ENCODE results near the gene WNT3A. TPM values are rescaled to one million over a fixed set of nuclear protein-coding genes. Genes with fewer than 3 reads are reported as not detected.
A peak's percentile ranks its signal among the peaks of the same experiment; 100 is the strongest.

Gene WNT3A
- total RNA-seq, 2 donors from 2014 or later: not detected

GRCh38 chr1:228070173-228070572 is 63.4 kb downstream of the WNT3A start:
- no peaks in the 10 kb centered on the region for H3K36me3 Mint-ChIP-seq (ENCODE audit: low read depth)
- H3K4me3 Mint-ChIP-seq: no peak overlapping the region
- H3K27ac Mint-ChIP-seq: no peak overlapping the region
- no peaks in the 10 kb centered on the region for H3K4me1 Mint-ChIP-seq
- peaks cover 3% of the 10 kb centered on the region for H3K27me3 Mint-ChIP-seq
- H3K9me3 Mint-ChIP-seq: no peaks in the 10 kb centered on the region
- no peak for ATAC-seq (replicated peaks)

DNA sequence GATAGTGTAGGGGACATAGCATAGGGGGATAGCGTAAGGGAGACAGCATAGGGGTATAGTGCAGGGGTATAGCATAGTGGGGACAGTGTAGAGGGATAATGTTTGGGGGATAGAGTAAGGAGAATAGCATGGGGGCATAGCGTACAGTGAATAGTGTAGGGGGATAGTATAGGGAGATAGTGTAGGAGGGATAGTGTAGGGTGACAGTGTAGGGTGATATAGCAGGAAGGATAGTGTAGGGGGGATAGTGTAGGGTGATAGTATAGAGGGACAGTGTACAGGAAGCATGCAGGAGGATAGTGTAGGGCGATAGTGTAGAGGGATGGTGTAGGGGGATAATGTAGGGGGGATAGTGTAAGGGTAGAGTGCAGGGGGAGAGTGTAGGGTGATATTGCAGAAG is 64.1 kb downstream of the WNT3A start:
- no peak overlapping the region for H3K4me3 Mint-ChIP-seq
- H3K27me3 Mint-ChIP-seq: peaks cover 3% of the 10 kb centered on the region
- no peak for ATAC-seq (replicated peaks)
- H3K4me1 Mint-ChIP-seq: no peaks in the 10 kb centered on the region
- H3K27ac Mint-ChIP-seq: no peak overlapping the region
- no peaks in the 10 kb centered on the region for H3K9me3 Mint-ChIP-seq
- H3K36me3 Mint-ChIP-seq (ENCODE audit: low read depth): no peaks in the 10 kb centered on the region

DNA sequence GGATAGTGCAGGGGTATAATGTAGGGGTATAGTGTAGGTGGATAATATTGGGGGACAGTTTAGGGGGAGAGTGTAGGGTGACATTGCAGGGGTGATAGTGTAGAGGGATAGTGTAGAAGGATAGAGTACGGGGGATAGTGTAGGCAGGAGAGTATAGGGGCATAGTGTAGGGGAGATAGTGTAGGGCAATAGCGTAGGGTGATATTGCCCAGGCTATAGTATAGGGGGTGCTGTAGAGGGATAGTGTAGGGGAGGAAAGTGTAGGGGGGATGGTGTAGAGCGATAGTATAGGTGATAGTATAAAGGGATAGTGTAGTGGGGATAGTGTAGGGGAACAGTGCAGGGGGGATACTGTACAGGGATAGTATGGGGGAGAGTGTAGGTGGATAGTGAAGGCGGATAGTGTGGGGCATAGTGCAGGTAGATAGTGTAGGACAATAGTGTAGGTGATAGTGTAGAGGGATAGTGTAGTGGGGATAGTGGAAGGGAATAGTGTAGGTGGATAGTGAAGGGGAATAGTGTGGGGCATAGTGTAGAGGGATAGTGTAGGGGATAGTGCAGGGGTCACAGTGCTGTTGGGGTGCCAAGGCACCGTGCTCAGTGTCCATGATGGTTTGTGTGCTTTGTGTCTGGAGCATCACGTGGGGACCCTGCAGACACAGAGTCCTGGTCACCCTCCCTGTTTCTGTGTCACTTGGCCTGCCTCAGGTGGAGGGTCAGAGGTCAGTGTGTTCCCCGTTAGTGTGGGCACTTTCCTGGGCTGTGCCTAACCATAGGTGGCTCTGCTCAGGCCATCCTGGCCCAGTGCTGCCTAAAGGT is 65.2 kb downstream of the WNT3A start:
- Mint-ChIP-seq H3K27me3 (no peaks in the 10 kb centered on the region), H3K4me1 (no peaks in the 10 kb centered on the region), H3K27ac (no peak overlapping the region), H3K9me3 (no peaks in the 10 kb centered on the region), H3K36me3 (ENCODE audit: low read depth) (no peaks in the 10 kb centered on the region), H3K4me3 (no peak overlapping the region)
- ATAC-seq (replicated peaks): peak; percentile 23

- no peak overlapping the region for H3K4me3 Mint-ChIP-seq
- no peaks in the 10 kb centered on the region for H3K27me3 Mint-ChIP-seq
- H3K4me1 Mint-ChIP-seq: no peaks in the 10 kb centered on the region
- no peaks in the 10 kb centered on the region for H3K9me3 Mint-ChIP-seq
- H3K27ac Mint-ChIP-seq: no peak overlapping the region
- no peak for ATAC-seq (replicated peaks)
- no peaks in the 10 kb centered on the region for H3K36me3 Mint-ChIP-seq (ENCODE audit: low read depth)
These were observed 65.9 kb downstream of the WNT3A start for GRCh38 chr1:228072658-228073043.

DNA sequence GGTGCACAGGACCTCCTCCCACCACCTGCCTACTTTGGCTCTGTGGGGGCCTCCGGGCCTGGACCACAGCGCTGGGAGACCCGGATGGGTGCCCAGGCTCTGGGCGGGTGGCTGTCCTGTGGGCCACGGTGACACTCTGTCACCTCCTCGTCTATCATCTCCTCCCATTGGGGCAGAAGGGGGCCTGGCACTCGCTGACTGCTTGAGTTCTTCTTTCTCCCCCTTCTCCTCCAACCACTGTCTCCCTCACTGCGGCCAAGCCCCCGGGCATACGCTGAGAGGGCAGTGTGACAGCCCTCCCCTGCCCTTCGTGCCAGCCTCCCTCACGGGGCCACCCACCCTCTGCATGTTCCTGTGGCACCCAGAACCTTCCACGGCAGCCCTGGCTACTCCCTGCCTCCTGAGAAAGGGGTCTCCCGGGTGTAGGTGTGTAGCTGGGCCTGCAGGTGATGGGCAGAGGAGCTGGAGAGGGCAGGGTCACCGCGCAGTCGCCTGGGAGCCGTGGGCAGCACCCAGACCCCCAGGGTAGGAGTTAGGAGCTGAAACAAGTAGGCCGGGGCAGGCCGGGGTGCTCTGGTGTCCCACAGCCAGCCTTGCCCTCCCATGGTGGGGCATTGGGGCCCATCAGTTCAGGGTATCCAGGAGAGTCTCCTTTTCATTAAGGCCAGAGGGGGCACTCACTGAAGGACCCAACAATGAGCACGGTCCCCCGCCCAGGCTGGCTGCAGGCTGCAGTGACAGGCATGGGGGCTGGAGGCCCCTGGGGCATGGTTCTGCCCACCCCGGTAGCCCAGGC is 66.5 kb downstream of the WNT3A start:
- H3K4me1 Mint-ChIP-seq: no peaks in the 10 kb centered on the region
- peak; percentile 23 for ATAC-seq (replicated peaks)
- no peak overlapping the region for H3K27ac Mint-ChIP-seq
- no peak overlapping the region for H3K4me3 Mint-ChIP-seq
- H3K27me3 Mint-ChIP-seq: no peaks in the 10 kb centered on the region
- H3K9me3 Mint-ChIP-seq: no peaks in the 10 kb centered on the region
- no peaks in the 10 kb centered on the region for H3K36me3 Mint-ChIP-seq (ENCODE audit: low read depth)

DNA sequence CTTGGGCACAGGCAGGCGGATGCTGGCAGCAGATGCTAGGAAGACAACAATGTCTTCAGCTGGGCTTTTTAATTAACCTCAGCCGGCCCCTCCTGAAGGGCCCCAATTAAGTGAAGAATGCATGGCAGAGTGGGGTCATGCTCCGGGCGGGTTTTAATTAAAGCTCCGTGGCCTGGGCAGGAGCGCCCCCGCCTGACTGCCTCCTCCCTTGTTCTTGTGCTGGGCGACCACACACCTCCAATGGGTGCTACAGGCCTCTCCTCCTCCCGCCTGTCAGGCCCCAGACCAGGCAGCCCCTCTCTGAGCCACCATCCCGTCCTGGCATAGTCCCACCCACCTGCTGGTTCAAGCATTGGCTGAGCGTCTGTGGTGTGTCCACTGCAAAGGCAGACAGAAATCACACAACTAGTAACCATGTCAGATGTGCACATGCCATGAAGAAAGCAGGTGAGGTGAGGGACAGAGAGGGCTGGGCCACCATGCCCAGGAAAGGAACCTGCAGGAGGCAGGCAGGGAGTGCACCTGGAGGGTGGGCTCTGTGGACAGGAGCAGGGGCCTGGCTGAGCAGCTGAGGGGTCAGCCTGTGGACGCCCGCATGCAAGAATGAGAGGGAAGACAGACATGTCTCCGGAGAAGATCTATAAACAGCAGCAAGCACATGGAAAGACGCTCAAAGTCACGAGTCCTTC is 67.2 kb downstream of the WNT3A start:
- Mint-ChIP-seq H3K4me1 (no peaks in the 10 kb centered on the region), H3K9me3 (no peaks in the 10 kb centered on the region), H3K4me3 (no peak overlapping the region), H3K27me3 (no peaks in the 10 kb centered on the region), H3K27ac (no peak overlapping the region), H3K36me3 (ENCODE audit: low read depth) (no peaks in the 10 kb centered on the region)
- no peak for ATAC-seq (replicated peaks)

- H3K27ac Mint-ChIP-seq: no peak overlapping the region
These were observed 68.3 kb downstream of the WNT3A start for GRCh38 chr1:228074954-228075730.

GRCh38 chr1:228075801-228076271 is 69.0 kb downstream of the WNT3A start:
- H3K4me1 Mint-ChIP-seq: no peaks in the 10 kb centered on the region
- H3K9me3 Mint-ChIP-seq: no peaks in the 10 kb centered on the region
- no peak overlapping the region for H3K4me3 Mint-ChIP-seq
- H3K27ac Mint-ChIP-seq: no peak overlapping the region
- H3K36me3 Mint-ChIP-seq (ENCODE audit: low read depth): no peaks in the 10 kb centered on the region
- no peaks in the 10 kb centered on the region for H3K27me3 Mint-ChIP-seq
- no peak for ATAC-seq (replicated peaks)

More at GRCh38 chr1:228074954-228075730, 68.3 kb downstream of the WNT3A start:
- ATAC-seq (replicated peaks): no peak
- Mint-ChIP-seq H3K36me3 (ENCODE audit: low read depth) (no peaks in the 10 kb centered on the region), H3K4me3 (no peak overlapping the region), H3K9me3 (no peaks in the 10 kb centered on the region), H3K4me1 (no peaks in the 10 kb centered on the region), H3K27me3 (no peaks in the 10 kb centered on the region)

DNA sequence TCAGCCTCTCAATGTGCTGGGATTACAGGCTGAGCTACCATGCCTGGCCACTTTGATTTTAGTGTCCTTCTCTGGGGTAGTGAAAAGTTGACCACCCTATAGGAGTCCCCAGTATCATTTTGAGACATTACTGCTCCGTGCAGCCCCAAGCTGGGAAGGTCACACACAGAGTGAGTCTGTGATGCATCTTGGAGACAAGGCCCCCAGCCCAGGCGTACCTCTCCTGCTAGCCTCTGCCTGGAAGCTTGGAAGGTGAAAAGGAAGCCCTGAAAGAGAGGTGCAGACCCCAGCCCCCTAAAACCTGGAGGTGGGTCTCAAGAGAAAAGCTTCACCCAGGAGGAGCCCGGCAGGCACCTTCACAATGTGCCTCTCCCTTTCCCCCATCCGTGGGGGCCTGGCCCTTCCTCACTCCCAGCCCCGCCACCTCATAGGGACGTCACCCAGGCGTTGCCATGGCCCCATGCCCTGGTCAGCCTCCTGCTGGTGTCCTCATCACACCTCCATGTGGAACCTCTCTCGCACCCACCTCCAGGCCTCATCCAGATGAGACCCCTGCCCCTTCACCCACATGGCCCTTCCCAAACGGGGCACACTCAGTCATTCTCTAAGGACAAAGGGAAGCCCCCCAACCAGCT is 70.1 kb downstream of the WNT3A start:
- Mint-ChIP-seq H3K27ac (no peak overlapping the region), H3K27me3 (no peaks in the 10 kb centered on the region), H3K4me3 (no peak overlapping the region), H3K36me3 (ENCODE audit: low read depth) (no peaks in the 10 kb centered on the region), H3K9me3 (no peaks in the 10 kb centered on the region), H3K4me1 (no peaks in the 10 kb centered on the region)
- ATAC-seq (replicated peaks): no peak

DNA sequence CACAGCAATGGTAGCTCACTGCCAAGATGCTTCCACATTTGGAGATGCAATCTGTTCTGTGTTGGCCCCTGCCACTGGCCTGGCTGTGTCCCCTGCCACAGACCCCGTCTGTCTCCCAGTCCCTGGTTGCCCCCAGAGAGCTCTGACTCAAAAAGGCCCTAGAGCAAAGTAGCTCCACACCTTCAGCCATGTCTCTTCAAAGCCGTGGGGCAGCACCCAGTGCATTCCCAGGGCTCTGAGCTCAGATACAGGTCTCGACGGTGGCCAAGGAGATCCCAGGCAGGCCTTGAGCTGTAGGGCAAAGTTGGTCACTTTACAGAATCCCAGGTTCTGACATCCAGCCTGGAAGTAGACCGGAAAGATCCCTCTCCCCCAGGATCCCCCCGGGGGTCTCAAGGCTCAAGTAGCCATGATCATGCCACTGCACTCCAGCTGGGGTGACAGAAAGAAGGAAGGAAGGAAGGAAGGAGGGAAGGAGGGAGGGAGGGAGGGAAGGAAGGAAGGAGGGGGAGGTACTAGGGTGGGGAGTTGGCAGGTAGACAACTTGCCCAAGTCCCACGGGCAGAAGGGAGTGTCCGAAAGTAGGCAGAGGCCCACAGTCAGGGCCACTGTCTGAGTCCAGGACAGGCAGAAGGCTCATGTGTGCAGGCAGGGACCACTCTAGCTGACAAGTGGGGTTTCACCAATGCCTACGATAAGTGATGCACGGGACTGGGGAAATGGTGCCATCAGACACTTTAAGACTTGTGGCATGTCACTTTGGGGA is 71.0 kb downstream of the WNT3A start:
- ATAC-seq (replicated peaks): no peak
- no peaks in the 10 kb centered on the region for H3K9me3 Mint-ChIP-seq
- H3K27me3 Mint-ChIP-seq: no peaks in the 10 kb centered on the region
- H3K4me1 Mint-ChIP-seq: no peaks in the 10 kb centered on the region
- H3K4me3 Mint-ChIP-seq: no peak overlapping the region
- no peaks in the 10 kb centered on the region for H3K36me3 Mint-ChIP-seq (ENCODE audit: low read depth)
- no peak overlapping the region for H3K27ac Mint-ChIP-seq

DNA sequence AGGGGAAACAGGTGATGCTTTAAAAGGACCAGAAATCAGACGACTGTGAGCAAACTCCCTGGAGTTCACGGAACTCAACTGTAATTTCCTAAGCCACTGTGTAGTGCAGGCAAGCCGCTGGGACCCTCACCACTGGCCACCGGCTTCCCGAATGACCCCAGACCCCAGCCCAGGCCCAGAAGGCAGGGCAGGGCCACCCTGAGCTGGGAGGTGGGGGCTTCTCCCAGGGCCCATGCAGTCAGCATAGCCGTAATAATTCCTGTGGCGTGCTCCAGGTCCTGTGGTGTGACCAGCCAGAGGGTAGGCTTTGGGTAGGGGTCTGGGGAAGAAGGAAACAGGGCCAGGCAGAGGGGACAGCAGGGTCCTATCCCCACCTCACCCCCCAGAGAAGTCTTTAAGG is 72.2 kb downstream of the WNT3A start:
- H3K9me3 Mint-ChIP-seq: no peaks in the 10 kb centered on the region
- H3K36me3 Mint-ChIP-seq (ENCODE audit: low read depth): peaks cover 12% of the 10 kb centered on the region
- no peak overlapping the region for H3K27ac Mint-ChIP-seq
- no peaks in the 10 kb centered on the region for H3K4me1 Mint-ChIP-seq
- H3K4me3 Mint-ChIP-seq: no peak overlapping the region
- H3K27me3 Mint-ChIP-seq: no peaks in the 10 kb centered on the region
- no peak for ATAC-seq (replicated peaks)

DNA sequence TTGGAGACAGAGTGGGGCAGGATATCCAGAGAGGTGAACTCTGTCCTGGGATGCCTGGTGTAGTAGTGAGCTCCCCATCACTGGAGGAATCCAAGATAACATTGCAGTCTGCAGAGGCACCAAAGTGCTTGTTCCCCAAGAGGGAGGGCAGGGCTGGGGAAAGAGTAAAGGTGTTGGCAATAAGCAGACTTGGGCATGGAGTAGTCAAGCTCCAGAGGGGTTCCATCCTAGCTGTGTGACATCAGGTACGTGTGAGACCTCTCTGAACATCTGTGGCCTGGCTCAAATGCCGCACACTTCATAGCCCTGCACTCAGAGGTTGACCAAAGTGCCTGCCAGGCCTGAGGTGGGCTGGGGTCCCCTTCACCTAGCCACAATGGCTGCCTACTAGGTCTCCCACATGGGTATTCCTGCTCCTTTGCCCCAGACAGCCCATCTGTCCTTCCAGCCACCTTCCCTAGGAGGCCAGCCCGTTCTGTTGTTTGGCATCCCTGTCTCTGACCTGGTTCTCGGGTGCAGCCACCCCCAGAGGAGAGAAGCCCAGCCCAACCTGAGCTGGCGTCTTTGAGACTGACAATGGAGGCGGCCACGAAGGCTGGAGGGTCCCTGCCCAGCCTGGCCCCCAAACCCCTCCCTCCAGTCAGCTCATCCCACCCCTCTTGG is 72.9 kb downstream of the WNT3A start:
- no peak for ATAC-seq (replicated peaks)
- peak overlapping the region; percentile 22 for H3K4me3 Mint-ChIP-seq
- H3K36me3 Mint-ChIP-seq (ENCODE audit: low read depth): peaks cover 19% of the 10 kb centered on the region
- H3K9me3 Mint-ChIP-seq: no peaks in the 10 kb centered on the region
- H3K27ac Mint-ChIP-seq: no peak overlapping the region
- H3K27me3 Mint-ChIP-seq: no peaks in the 10 kb centered on the region
- H3K4me1 Mint-ChIP-seq: peaks cover 6% of the 10 kb centered on the region

DNA sequence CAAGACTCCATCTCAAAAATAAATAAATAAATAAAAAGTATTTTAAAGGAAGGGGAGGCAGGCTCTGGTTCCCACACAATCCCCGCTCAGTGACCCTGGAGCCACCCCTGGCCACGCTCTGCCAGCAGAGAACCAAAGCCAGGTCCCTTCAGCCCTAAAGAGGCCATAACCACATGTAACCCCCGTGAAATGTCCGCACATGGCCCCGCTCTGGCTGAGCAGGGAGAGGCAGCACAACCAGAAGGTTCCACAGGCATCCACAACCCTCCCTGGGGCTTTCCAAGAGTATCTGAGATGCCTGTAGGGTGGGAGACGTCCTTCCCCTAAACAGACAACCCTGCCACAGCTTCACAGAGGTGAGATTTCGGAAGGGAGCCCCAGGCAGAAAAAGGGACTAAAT is 74.3 kb downstream of the WNT3A start:
- peak overlapping the region; percentile 90 for H3K4me3 Mint-ChIP-seq
- H3K27me3 Mint-ChIP-seq: no peaks in the 10 kb centered on the region
- peaks cover 33% of the 10 kb centered on the region for H3K36me3 Mint-ChIP-seq (ENCODE audit: low read depth)
- peaks cover 16% of the 10 kb centered on the region for H3K4me1 Mint-ChIP-seq
- no peaks in the 10 kb centered on the region for H3K9me3 Mint-ChIP-seq
- ATAC-seq (replicated peaks): no peak
- H3K27ac Mint-ChIP-seq: peak overlapping the region; percentile 75

Measured in activated T-helper 17 cell treated with anti-CD3 and anti-CD28 coated beads, Interleukin-2, amount 50 U/mL, for 72 hours (primary cell).